Spleen (tissue), 11 donors: Measurements from ENCODE around the gene CHAD. TPM values are rescaled to one million over a fixed set of nuclear protein-coding genes. Genes with fewer than 3 reads are reported as not detected.

ENCODE experiments used
- DNase-seq: peaks from one replicate; pipeline ENCODE4 v3.0.0-alpha.2; 2020
- H3K27ac ChIP-seq, 8 donors: fragments of 200-600 bp; sonication (generic) in 7 of 8; 1 replicate in 4 of 8; 2 replicates in 4 of 8; pipeline versions ENCODE4 v1.5.0 to v1.8.0; 2016 to 2021; ENCODE audit warnings: inconsistent platforms in 4 of 8, mild to moderate bottlenecking in 4 of 8, moderate library complexity in 1 of 8
- H3K27me3 ChIP-seq, 7 donors: fragments of 200-600 bp; sonication (generic) in 6 of 7; replicated peaks in 1 of 7; 1 replicate in 4 of 7; 2 replicates in 3 of 7; pipeline versions ENCODE4 v1.5.0 to v1.8.0; 2016 to 2021; ENCODE audit warnings: inconsistent platforms in 3 of 7, mild to moderate bottlenecking in 1 of 7
- H3K36me3 ChIP-seq, 6 donors: fragments of 200-600 bp; sonication (generic) in 5 of 6; 1 replicate in 4 of 6; 2 replicates in 2 of 6; pipeline versions ENCODE4 v1.5.0 to v1.8.0; 2016 to 2021; ENCODE audit warnings: inconsistent platforms in 2 of 6
- H3K4me1 ChIP-seq, 6 donors: fragments of 200-600 bp; sonication (generic) in 5 of 6; 1 replicate in 3 of 6; 2 replicates in 3 of 6; pipeline versions ENCODE4 v1.5.0 to v1.8.0; 2016 to 2021; ENCODE audit warnings: inconsistent platforms in 3 of 6
- H3K4me3 ChIP-seq, 8 donors: fragments of 200-600 bp; sonication (generic) in 7 of 8; 1 replicate in 4 of 8; 2 replicates in 4 of 8; pipeline versions ENCODE4 v1.5.0 to v1.8.0; 2016 to 2021; ENCODE audit warnings: inconsistent platforms in 4 of 8, mild to moderate bottlenecking in 4 of 8, moderate library complexity in 2 of 8
- H3K9me3 ChIP-seq, 8 donors: fragments of 200-600 bp; sonication (generic) in 7 of 8; 1 replicate in 4 of 8; 2 replicates in 4 of 8; pipeline versions ENCODE4 v1.5.0 to v1.8.0; 2016 to 2021; ENCODE audit warnings: inconsistent platforms in 4 of 8
- CTCF ChIP-seq, 11 experiments: fragments of 200-600 bp in 7 of 11; fragments of 450-650 bp in 4 of 11; sonication (generic) in 4 of 11; IDR thresholded peaks in 8 of 11; conservative IDR thresholded peaks in 3 of 11; 1 replicate in 7 of 11; 2 replicates in 4 of 11; pipeline versions ENCODE4 v1.4.0 to v1.8.0; 2016 to 2021; ENCODE audit warnings: antibody characterized with exemption in 11 of 11, inconsistent platforms in 4 of 11, mild to moderate bottlenecking in 1 of 11
- POLR2A ChIP-seq, 3 donors: fragments of 450-650 bp; IDR thresholded peaks; one replicate each; pipeline ENCODE4 v1.5.1; 2017; ENCODE audit warnings: antibody characterized with exemption in 3 of 3, mild to moderate bottlenecking in 1 of 3
- POLR2AphosphoS5 ChIP-seq, 3 donors: sonication (generic); formaldehyde crosslinking; IDR thresholded peaks; one replicate each; pipeline ENCODE4 v1.5.1; 2017; ENCODE audit warnings: antibody characterized with exemption in 3 of 3
- WGBS, 5 donors: extraction: QIAGEN DNeasy Blood & Tissue Kit in 3 of 5; methylation state at CpG; one replicate each; pipeline versions ENCODE4 v1.1.5 to v1.1.7; 2013 to 2018; 5-methylcytosine and 5-hydroxymethylcytosine counted together
- intact Hi-C: fragments of 100-400 bp; cut with DNase I; formaldehyde crosslinking; loops from one replicate; pipeline ENCODE4 v1.15.0; 2023; ENCODE audit warnings: low total_unique reads
- polyA plus RNA-seq, 3 donors: library from polyadenylated mRNA; stranded (reverse); fragments of 200-250 nt; gene quantifications; one replicate each; pipeline ENCODE4 v1.2.1, GENCODE V29; 2013
- total RNA-seq, 7 donors: library from RNA; depleted of rRNA in 3 of 7; stranded (reverse); fragments of >200 nt in 3 of 7; fragmentation: NEBNext Ultra II Directional in 4 of 7; extraction: Animal tissue kit (Norgen Biotek cat#: 25700) in 4 of 7; gene quantifications; one replicate each; pipeline versions ENCODE4 v1.1.0 to v1.2.1, GENCODE V29; 2016 to 2021
- donor health status: healthy with polysubstance abuse.
- donor health status: DM: no; HTN: no; CAD: no; lungs with moderate emphysema.
- donor health status: DM: no; HTN: no; CAD: no.
- donor health status: Bipolar disorder and iron deficiency.
- donor health status: healthy.
- donor health status: DM: no; HTN: no; CAD: no.
- donor health status: DM: yes; HTN: yes; CAD: no.

Gene CHAD
- total and polyA plus RNA-seq, 10 donors, result 0.39 TPM; not detected in 9

- H3K27ac ChIP-seq, result no peak overlapping the region
- 81 to 91% (median 82%) methylated on average over 7 of the region's 7 CpGs for WGBS, 5 donors
- peaks cover 0 to 30% (median 19%) of the 10 kb centered on the region in 7 donors for H3K27me3 ChIP-seq
Observed at GRCh38 chr17:50467114-50467854, 1.4 kb downstream of the CHAD start.

DNA sequence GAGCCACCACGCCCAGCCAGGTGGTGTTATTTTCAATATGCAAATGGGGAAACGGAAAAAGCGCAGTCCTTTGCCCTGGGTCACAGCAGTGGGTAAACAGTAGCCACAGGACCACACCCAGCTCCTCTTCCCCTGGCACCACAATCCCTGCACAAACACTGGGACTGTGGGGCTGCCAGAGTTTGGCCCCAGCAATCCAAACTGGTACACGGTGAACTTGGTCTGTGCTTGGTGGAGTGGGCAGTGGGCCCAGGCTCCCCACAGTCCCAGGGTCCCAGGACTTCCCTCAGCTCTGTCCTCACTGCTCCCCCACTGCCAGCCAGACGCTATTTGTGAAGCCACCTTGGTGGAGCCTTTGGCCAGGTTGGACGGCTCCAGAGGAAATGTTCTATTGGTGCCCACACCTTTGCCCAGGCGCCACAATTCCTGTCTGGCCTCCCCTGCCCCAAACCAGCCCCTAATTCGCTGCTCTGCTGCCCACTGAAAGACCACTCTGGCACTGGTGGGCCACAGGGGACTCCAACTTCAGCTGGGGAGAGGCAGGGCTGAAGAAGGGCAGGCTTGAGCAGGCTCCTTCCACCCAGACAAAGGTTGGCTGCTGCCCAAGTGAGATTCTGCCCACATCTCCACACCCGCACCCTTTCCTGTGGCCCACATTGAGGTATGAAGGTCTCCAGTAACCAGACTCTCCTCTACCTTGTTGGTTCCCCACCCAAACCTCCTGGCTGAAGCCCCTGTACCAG, 2.1 kb downstream of the CHAD start:
- DNase-seq, result peak; percentile 51
- TF ChIP-seq POLR2AphosphoS5 (IDR thresholded peaks at IDR 0.05) (no peak), CTCF (IDR thresholded peaks at IDR 0.05 in 8 of 11, conservative IDR thresholded peaks at IDR 0.05 in 3 of 11) (no peak), POLR2A (IDR thresholded peaks at IDR 0.05) (no peak)
- peaks cover 0 to 30% (median 19%) of the 10 kb centered on the region in 7 donors for H3K27me3 ChIP-seq
- 78 to 89% (median 86%) methylated on average over 9 of the region's 9 CpGs for WGBS, 5 donors
- peaks cover 0 to 34% (median 0%) of the 10 kb centered on the region in 6 donors for H3K36me3 ChIP-seq
- no peaks in the 10 kb centered on the region for H3K9me3 ChIP-seq
- no peak overlapping the region for H3K4me3 ChIP-seq
- no peak overlapping the region for H3K27ac ChIP-seq
- H3K4me1 ChIP-seq, result peaks cover 0 to 20% (median 13%) of the 10 kb centered on the region in 6 donors
- intact Hi-C loops, result no loop called here

More at GRCh38 chr17:50467114-50467854, 1.4 kb downstream of the CHAD start:
- intact Hi-C loops, result no loop called here
- no peaks in the 10 kb centered on the region for H3K9me3 ChIP-seq
- TF ChIP-seq CTCF (IDR thresholded peaks at IDR 0.05 in 8 of 11, conservative IDR thresholded peaks at IDR 0.05 in 3 of 11), result no peak
- no peak for TF ChIP-seq POLR2A (IDR thresholded peaks at IDR 0.05)
- no peak for TF ChIP-seq POLR2AphosphoS5 (IDR thresholded peaks at IDR 0.05)
- peaks cover 0 to 36% (median 0%) of the 10 kb centered on the region in 6 donors for H3K36me3 ChIP-seq
- no peak overlapping the region for H3K4me3 ChIP-seq
- H3K4me1 ChIP-seq, result peaks cover 0 to 20% (median 13%) of the 10 kb centered on the region in 6 donors
- peak; percentile 43 for DNase-seq

GRCh38 chr17:50465635-50466034, 3.0 kb downstream of the CHAD start:
- Histone ChIP-seq H3K27me3 (peaks cover 0 to 30% (median 19%) of the 10 kb centered on the region in 7 donors), H3K27ac (no peak overlapping the region), H3K4me3 (no peak overlapping the region), H3K36me3 (peaks cover 0 to 32% (median 0%) of the 10 kb centered on the region in 6 donors), H3K4me1 (peaks cover 0 to 20% (median 13%) of the 10 kb centered on the region in 6 donors), H3K9me3 (no peaks in the 10 kb centered on the region)
- TF ChIP-seq POLR2AphosphoS5 (IDR thresholded peaks at IDR 0.05), result no peak
- no peak for TF ChIP-seq POLR2A (IDR thresholded peaks at IDR 0.05)
- no peak for TF ChIP-seq CTCF (IDR thresholded peaks at IDR 0.05 in 8 of 11, conservative IDR thresholded peaks at IDR 0.05 in 3 of 11)
- WGBS, 5 donors, result 87 to 98% (median 89%) methylated on average over 8 to 9 of the region's 9 CpGs
- DNase-seq, result no peak
- intact Hi-C loops, result no loop called here

- no peak overlapping the region for H3K27ac ChIP-seq
- 91 to 97% (median 94%) methylated on average over 6 of the region's 6 CpGs for WGBS, 5 donors
- H3K4me3 ChIP-seq, result no peak overlapping the region
- peaks cover 0 to 30% (median 19%) of the 10 kb centered on the region in 7 donors for H3K27me3 ChIP-seq
- H3K36me3 ChIP-seq, result peaks cover 0 to 33% (median 0%) of the 10 kb centered on the region in 6 donors
- DNase-seq, result peak; percentile 34
- H3K4me1 ChIP-seq, result peaks cover 0 to 20% (median 13%) of the 10 kb centered on the region in 6 donors
- TF ChIP-seq CTCF (IDR thresholded peaks at IDR 0.05 in 8 of 11, conservative IDR thresholded peaks at IDR 0.05 in 3 of 11) (no peak), POLR2AphosphoS5 (IDR thresholded peaks at IDR 0.05) (no peak), POLR2A (IDR thresholded peaks at IDR 0.05) (no peak)
- intact Hi-C loops, result no loop called here
- no peaks in the 10 kb centered on the region for H3K9me3 ChIP-seq
Observed at GRCh38 chr17:50465171-50465570, 3.5 kb downstream of the CHAD start.
